ENCODE measurements around the gene ZNF33A. TPM values are rescaled to one million over a fixed set of nuclear protein-coding genes. Genes with fewer than 3 reads are reported as not detected.

Gene ZNF33A
- total RNA-seq, 4 donors from 2014 or later: 24.7 to 50.6 (median 32.2) TPM

- Histone ChIP-seq H3K4me1 (no peaks in the 10 kb centered on the region), H3K9me3 (no peaks in the 10 kb centered on the region), H3K4me3 (no peak overlapping the region), H3K27ac (no peak overlapping the region), H3K36me3 (peaks cover 0 to 97% of the 10 kb centered on the region in 2 donors), H3K27me3 (no peaks in the 10 kb centered on the region)
- WGBS, 2 donors (ENCODE audit: low coverage in 1 of 2): 100% methylated on average over 1 to 3 of the region's 3 CpGs
- ATAC-seq: no peak
- TF ChIP-seq EP300 (IDR thresholded peaks at IDR 0.05) (no peak), POLR2AphosphoS5 (IDR thresholded peaks at IDR 0.05) (no peak), POLR2A (IDR thresholded peaks at IDR 0.05) (no peak)
- TF ChIP-seq, protein P1, sequence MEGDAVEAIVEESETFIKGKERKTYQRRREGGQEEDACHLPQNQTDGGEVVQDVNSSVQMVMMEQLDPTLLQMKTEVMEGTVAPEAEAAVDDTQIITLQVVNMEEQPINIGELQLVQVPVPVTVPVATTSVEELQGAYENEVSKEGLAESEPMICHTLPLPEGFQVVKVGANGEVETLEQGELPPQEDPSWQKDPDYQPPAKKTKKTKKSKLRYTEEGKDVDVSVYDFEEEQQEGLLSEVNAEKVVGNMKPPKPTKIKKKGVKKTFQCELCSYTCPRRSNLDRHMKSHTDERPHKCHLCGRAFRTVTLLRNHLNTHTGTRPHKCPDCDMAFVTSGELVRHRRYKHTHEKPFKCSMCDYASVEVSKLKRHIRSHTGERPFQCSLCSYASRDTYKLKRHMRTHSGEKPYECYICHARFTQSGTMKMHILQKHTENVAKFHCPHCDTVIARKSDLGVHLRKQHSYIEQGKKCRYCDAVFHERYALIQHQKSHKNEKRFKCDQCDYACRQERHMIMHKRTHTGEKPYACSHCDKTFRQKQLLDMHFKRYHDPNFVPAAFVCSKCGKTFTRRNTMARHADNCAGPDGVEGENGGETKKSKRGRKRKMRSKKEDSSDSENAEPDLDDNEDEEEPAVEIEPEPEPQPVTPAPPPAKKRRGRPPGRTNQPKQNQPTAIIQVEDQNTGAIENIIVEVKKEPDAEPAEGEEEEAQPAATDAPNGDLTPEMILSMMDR (IDR thresholded peaks at IDR 0.05): no peak
These were observed 14.8 kb downstream of the ZNF33A start for GRCh38 chr10:38025283-38025682.

- no peak overlapping the region for H3K27ac ChIP-seq
- H3K4me1 ChIP-seq: no peaks in the 10 kb centered on the region
- H3K27me3 ChIP-seq: no peaks in the 10 kb centered on the region
- 93% methylated on average over 1 of the region's 1 CpG; no CpG with 5 or more reads in 1 of the 2 donors for WGBS, 2 donors (ENCODE audit: low coverage in 1 of 2)
- H3K36me3 ChIP-seq: peaks cover 3 to 97% of the 10 kb centered on the region in 2 donors
- TF ChIP-seq EP300 (IDR thresholded peaks at IDR 0.05) (no peak), POLR2A (IDR thresholded peaks at IDR 0.05) (no peak), POLR2AphosphoS5 (IDR thresholded peaks at IDR 0.05) (no peak)
- TF ChIP-seq, protein P1 (IDR thresholded peaks at IDR 0.05): no peak
- no peak overlapping the region for H3K4me3 ChIP-seq
- no peak for ATAC-seq
- H3K9me3 ChIP-seq: no peaks in the 10 kb centered on the region
These were observed 17.5 kb downstream of the ZNF33A start for GRCh38 chr10:38027986-38028385.

GRCh38 chr10:38032886-38033285 is 22.4 kb downstream of the ZNF33A start:
- Histone ChIP-seq H3K4me3 (no peak overlapping the region), H3K9me3 (no peaks in the 10 kb centered on the region), H3K36me3 (peaks cover 3 to 93% of the 10 kb centered on the region in 2 donors), H3K27me3 (no peaks in the 10 kb centered on the region), H3K27ac (peak overlapping the region; percentile 7 to 57 (median 43)), H3K4me1 (no peaks in the 10 kb centered on the region)
- ATAC-seq: peak; percentile 65
- TF ChIP-seq, protein P1 (IDR thresholded peaks at IDR 0.05): no peak
- TF ChIP-seq EP300 (IDR thresholded peaks at IDR 0.05) (no peak), POLR2A (IDR thresholded peaks at IDR 0.05) (no peak), POLR2AphosphoS5 (IDR thresholded peaks at IDR 0.05) (no peak)
- 27 to 55% methylated on average over 4 to 5 of the region's 5 CpGs for WGBS, 2 donors (ENCODE audit: low coverage in 1 of 2)

DNA sequence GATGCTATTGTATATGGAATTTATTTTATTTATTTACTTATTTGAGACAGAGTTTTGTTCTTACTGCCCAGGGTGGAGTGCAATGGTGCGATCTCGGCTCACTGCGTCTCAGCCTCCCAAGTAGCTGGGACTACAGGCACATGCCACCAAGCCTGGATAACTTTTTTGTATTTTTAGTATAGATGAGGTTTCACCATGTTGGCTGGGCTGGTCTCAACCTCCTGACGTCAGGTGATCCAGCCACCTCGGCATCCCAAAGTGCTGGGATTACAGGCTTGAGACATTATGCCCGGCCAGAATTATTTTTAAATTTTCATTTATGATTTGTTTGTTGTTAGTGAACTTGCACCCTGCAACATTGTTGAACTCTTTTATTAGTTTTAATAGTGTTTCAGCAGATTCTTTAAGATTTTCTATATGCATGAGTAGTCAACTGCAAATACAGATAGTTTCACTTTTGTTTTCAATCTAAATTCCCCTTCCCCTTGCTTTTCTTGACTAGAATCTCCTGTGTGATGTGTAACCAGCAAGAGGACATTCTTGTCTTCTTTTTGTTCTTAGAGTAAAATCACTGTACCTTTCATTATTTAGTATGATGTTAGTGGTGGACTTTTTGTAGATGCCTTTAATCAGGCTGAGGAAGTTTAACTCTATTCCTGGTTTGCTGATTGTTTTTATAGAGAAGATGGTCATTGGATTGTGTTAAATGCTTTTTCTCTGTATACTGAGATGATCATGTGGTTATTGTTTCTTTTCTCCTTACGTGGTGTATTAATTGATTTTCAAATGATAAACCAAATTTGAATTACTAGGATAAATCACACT is 27.8 kb downstream of the ZNF33A start:
- TF ChIP-seq, protein P1 (IDR thresholded peaks at IDR 0.05): no peak
- no peak for TF ChIP-seq POLR2AphosphoS5 (IDR thresholded peaks at IDR 0.05)
- no peak for TF ChIP-seq POLR2A (IDR thresholded peaks at IDR 0.05)
- no peak for TF ChIP-seq EP300 (IDR thresholded peaks at IDR 0.05)
- no peak for ATAC-seq
- no peaks in the 10 kb centered on the region for H3K9me3 ChIP-seq
- no peak overlapping the region for H3K4me3 ChIP-seq
- H3K27ac ChIP-seq: no peak overlapping the region
- WGBS, 2 donors (ENCODE audit: low coverage in 1 of 2): 86 to 94% methylated on average over 6 to 7 of the region's 7 CpGs
- no peaks in the 10 kb centered on the region for H3K27me3 ChIP-seq
- H3K4me1 ChIP-seq: no peaks in the 10 kb centered on the region
- peaks cover 0 to 72% of the 10 kb centered on the region in 2 donors for H3K36me3 ChIP-seq

DNA sequence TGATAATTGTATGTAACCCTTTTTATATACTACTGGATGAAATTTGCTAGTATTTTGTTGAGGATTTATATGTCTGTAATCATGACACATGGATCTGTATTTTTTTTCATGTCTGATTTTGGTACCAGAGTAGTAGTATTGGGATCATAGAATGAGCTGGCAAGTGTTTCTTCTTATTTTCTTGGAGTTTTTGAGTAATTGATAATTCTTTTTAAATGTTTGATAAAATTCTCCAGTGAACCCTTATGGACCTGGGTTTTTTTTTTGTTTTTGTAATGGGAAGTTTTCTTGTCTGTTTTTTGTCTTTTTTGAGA is 28.4 kb downstream of the ZNF33A start:
- TF ChIP-seq POLR2AphosphoS5 (IDR thresholded peaks at IDR 0.05) (no peak), EP300 (IDR thresholded peaks at IDR 0.05) (no peak), POLR2A (IDR thresholded peaks at IDR 0.05) (no peak)
- TF ChIP-seq, protein P1 (IDR thresholded peaks at IDR 0.05): no peak
- H3K4me3 ChIP-seq: no peak overlapping the region
- no peaks in the 10 kb centered on the region for H3K27me3 ChIP-seq
- H3K4me1 ChIP-seq: no peaks in the 10 kb centered on the region
- H3K36me3 ChIP-seq: peaks cover 0 to 75% of the 10 kb centered on the region in 2 donors
- no peaks in the 10 kb centered on the region for H3K9me3 ChIP-seq
- no peak for ATAC-seq
- H3K27ac ChIP-seq: no peak overlapping the region
